NCI-H1694 (cell line): ENCODE measurements around the gene BSG.
"Not testable (repeated sequence)": the region's sequence is repeated elsewhere in the genome, so short reads cannot be mapped to it uniquely, and the experiment has no call there.

Experiments
- DNase-seq: peaks from one replicate; lab custom pipeline; 2025; lab: John Stamatoyannopoulos, UW

The BSG gene

GRCh38 chr19:620166-620862 lies 47.9 kb downstream of the BSG start:
- no peak for DNase-seq

- DNase-seq = not testable (repeated sequence)
Measured at GRCh38 chr19:621191-621590, 48.8 kb downstream of the BSG start.

GRCh38 chr19:621819-622218 lies 49.4 kb downstream of the BSG start:
- DNase-seq = no peak

- DNase-seq = no peak
Measured at GRCh38 chr19:622666-623065, 50.3 kb downstream of the BSG start.

- no peak for DNase-seq
Measured at GRCh38 chr19:623175-623916, 51.0 kb downstream of the BSG start.

GRCh38 chr19:623974-624373 lies 51.6 kb downstream of the BSG start:
- DNase-seq = no peak

- DNase-seq = no peak
Measured at GRCh38 chr19:624433-625109, 52.2 kb downstream of the BSG start.

- DNase-seq = no peak
Measured at GRCh38 chr19:625257-625656, 52.9 kb downstream of the BSG start.

- DNase-seq = not testable (repeated sequence)
Measured at GRCh38 chr19:626566-626965, 54.2 kb downstream of the BSG start.

- no peak for DNase-seq
Measured at GRCh38 chr19:628168-628567, 55.8 kb downstream of the BSG start.

- DNase-seq = not testable (repeated sequence)
Measured at GRCh38 chr19:629515-629914, 57.1 kb downstream of the BSG start.

GRCh38 chr19:629961-630714 lies 57.7 kb downstream of the BSG start:
- no peak for DNase-seq

GRCh38 chr19:632579-633067 lies 60.2 kb downstream of the BSG start:
- DNase-seq = no peak
